Superior temporal gyrus (tissue), 1 donor: ENCODE data around the gene KCNJ5.

ENCODE experiments used
- DNase-seq: peaks from one replicate; pipeline ENCODE4 v3.0.0-alpha.2; 2016; ENCODE audit errors: extremely low spot score

The KCNJ5 gene

DNA sequence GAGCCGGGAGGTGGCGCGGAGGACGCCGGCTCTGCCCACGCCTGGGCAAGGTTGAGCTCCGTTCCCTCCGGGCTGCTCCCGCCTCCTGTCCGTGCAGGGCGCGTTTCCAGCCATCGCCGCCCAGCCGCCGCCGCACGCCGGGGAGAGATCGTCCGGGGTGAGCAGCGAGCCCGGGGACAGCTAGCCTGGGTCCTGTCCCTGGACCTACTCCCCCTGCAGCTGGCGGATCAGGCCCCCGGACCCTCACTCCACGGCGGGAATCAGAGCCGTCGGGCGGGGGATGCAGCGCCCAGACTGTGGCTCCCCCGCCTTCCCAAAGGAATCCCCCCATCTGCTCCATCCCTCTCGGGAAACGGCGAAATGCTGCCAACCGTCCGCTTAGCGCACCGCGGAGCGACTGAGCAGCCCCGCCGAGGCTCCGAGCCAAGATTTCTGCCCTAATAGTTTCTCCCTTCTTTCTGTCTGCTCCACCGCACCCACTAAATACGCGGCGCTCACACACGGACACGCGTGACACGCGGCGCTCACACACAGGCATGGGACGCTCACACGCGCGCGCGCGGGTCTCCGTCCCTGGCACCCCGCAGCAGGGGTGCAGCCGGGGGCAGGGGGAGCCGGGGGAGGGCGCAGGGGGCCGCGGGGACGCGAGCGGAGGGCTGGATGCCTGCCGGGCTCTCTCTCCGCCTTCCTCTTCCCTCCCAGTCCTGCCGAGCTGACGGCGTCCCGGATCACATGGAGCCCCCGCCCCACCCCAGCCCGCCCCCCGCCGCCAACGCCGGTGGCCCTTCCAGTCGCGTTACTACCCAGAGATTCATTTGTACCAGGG is at the start of gene KCNJ5:
Gene KCNJ5, plus strand, starts transcription at position 814 of the 826 bp plus-strand sequence. CDS start 19,918 bp downstream, outside the sequence.
- no peak for DNase-seq

DNA sequence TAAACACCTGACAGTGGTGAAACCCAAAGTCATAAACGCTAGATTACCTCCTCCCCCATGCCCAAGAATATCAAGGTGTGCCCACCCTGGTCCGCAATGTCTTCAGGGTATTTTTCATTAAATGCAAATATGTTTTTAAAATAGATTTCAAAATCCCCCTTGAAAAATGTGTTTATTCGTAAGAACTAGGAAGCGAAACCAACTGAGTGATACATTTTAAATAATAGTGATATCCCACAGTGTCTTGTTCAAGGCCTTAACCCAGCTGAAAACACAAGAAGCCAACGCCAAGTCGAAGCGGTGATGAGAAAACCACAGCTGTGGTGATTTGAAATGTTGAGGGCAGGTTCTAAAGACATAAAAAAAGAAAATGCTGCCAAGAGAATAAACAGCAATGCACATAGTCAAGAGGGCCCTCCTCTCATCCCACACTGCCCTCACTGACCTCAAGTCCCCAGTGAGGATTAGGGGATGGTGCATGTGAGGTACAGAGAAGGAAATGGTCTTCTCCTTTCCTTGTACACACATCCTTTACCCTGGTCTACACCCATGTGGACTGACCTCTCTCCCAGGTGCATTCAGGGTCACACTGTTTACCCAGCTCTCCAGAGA is 49.6 kb upstream of the KCNJ5 start:
- DNase-seq: no peak

DNA sequence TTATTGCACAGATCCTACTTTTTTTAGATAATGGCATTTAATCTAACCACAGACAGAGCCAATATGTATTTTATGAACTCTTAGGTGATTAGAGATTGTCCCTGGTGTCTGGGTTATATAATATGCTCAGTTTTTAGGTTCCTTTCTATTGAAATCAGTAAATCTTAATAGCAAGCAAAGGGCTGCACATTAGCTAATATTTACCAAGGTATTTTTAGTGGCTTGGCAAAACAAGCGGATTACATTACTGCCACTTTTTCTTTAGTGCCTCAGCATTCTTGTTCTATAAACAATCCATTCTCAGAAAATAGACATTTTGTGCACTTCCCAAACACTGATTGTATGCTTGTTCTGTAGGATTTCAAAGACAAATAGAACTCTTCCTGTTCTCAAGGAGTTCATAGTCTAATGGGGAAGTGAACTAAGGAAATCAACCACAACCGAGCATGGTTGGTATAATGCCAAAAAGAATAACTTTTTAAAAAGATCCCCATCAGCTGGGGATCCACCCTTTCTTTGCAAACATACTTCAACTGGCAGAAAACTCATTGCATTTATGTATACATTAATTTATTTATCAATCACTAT is 47.9 kb upstream of the KCNJ5 start:
- no peak for DNase-seq

DNA sequence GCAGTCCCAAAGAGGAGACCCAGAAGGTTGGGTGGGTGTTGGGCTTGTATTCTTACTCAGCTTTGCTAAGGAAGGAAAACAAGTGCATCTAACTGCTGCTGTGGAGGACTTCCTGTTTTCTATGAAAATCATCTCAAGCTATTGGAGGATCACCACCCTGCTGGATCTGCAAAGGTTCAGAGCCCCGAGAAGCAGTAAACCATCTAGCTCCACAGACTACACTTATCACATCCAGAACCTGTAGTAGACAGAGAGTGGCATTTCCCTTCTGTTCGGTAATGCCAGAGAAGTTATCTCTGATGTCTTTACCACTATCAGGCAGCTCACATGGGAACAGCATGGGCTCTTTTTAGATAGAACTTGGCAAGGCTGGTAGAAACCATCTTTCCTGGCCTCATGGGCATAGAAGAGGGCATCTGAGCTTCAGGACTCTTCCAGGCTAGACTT is 45.8 kb upstream of the KCNJ5 start:
- DNase-seq: no peak

DNA sequence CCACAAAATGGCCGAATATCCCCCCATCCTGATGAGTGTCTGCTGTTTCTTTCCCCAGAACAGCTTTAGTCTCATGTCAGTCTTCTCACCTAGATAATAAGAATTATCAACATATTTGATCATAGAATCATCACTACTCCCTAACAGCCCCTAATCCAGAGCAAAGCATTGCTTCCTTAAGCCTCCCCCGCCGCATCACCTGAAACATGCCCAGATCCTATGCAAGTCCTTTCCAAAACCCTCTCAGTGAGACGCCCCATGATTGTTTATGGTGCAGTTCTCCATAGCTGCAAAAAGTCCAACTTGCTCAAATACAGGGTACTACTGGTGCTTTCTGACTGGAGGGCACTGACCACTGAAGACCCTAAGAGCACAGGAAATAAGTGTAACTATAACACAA is 44.2 kb upstream of the KCNJ5 start:
- DNase-seq: no peak

DNA sequence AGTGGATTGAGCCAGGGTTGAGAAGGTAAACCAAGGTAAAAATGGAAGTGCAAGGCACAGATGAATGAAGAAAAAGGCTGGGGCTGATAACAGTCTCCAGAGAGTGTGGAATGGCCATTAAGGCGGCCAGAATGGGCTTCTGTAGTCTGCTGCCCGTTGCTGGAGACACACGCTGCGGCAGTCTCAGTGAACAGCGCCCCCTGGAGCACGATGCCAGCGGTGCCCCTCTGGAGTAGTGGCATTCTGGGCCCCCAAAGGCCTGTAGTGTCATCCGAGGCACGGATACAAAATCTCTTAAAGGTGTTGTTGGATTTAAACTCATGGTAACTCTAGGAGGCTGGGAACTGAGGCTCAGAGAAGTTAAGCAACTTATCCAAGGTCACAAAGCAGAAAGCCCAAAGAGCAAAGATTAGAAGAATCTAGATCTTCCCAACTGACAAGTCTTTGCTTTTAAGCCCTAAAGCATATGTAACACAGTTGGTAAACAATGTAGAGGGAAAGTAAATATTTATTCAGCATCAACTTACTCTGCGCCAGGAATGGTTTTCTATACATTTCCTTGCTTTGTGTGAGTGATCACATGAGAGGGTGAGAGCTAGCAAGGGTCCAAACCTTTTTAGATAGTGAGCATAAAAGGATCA is 42.2 kb upstream of the KCNJ5 start:
- no peak for DNase-seq

DNA sequence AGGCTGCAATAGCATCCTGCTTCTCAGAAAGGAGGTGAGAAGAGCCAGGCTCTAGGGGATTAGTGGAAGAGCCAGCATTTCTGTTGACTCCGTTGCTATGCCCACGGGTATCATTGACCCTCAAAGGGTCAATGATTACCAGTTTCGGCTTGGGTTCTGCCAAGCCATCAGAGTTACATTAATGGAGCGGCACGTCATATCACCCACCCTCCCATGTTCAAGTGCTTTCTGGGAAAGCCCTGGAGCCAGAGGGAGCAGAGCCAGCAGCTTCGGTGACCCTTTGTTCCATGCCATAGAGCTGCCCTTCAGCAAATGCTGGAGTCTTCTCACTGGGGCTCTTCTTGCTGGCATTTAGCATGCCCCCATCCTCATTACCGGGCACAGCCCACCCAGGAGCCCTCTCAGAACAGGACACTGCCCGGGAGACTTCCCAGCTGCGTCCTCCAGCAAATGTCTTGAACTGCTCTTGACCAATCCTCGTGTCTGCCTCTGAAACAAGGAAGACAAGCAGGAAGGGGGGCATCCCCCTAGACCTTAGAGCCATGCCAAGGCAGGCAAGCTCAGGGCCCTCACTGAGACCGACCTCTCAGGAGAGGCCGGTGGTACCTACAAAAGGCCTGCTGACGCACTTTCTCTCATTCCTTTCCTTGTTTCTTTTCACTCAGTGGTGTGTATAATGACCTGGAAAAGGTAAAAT is 38.7 kb upstream of the KCNJ5 start:
- no peak for DNase-seq

DNA sequence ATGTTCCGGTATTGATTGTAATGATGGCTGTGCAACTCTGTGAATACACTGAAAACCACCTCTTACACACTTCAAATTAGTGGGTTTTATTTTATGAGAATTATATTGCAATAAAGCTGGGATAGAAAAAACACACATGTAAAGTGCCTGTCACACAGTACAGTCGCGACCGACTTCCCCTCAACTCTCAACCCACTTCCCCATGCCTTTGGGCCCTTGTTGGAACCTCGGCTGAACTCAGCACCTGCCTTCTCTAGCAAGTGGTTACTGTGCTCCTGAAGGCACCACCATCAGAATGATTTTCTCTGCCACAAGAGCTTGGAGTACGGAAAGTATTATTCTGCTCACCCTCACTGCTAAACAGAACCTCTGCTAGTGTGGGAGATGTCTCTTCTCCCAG is 37.6 kb upstream of the KCNJ5 start:
- DNase-seq: no peak

DNA sequence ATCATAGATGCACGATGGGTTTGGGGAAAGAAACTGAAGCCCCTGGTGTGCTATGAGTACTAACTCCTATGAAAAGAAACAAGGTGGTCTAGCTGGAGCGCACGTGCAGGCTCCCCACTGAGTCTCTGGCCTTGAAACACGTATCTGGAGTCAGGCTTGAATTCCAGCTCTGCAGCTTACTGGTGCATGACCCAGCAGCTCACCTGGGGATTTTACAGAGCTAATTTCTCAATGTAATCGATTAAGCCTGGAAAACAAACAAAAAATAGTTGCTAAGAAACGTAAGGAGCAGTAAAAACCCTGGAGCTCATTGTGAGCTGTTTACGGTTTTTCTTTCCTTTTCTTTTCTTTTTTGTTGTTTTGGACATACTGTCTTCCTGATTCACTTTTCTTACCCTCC is 36.3 kb upstream of the KCNJ5 start:
- no peak for DNase-seq

DNA sequence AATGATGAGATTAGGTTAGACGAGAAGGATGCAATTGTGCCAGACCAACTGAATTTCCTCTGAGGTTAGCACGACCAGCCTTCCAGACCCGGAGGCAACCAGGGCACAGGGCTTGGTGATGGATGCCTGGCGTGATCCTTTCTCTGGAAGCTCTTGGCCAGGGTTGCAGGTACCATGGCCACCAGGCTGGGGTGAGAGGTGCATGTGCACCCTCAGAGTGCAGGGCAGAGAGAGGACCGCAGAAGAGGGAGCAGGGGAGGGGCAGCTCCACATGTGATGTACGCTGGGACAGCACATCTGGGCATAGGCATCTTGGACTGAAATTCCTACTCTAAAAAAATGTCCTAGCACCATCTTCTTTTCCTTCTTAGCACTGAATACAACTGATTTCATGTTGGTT is 34.9 kb upstream of the KCNJ5 start:
- DNase-seq: no peak

DNA sequence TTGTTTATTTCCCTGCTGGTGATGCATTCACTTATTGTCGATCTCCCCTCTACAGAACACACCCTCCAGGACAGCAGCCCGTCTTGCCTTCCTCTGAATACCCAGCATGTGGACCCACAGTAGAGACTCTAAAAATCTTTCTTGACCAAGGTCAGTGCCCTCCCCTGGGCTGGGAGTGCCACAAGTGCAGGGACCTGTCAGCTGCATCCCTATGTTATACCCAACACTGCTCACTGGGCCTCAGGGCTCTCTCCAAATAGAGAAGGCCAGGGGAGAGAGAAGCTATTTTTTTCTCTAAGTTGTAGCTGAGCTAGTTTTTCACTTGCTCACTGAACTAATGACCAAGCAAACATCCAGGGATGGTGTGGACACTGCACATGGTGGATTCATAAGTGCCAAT is 33.8 kb upstream of the KCNJ5 start:
- DNase-seq: no peak

DNA sequence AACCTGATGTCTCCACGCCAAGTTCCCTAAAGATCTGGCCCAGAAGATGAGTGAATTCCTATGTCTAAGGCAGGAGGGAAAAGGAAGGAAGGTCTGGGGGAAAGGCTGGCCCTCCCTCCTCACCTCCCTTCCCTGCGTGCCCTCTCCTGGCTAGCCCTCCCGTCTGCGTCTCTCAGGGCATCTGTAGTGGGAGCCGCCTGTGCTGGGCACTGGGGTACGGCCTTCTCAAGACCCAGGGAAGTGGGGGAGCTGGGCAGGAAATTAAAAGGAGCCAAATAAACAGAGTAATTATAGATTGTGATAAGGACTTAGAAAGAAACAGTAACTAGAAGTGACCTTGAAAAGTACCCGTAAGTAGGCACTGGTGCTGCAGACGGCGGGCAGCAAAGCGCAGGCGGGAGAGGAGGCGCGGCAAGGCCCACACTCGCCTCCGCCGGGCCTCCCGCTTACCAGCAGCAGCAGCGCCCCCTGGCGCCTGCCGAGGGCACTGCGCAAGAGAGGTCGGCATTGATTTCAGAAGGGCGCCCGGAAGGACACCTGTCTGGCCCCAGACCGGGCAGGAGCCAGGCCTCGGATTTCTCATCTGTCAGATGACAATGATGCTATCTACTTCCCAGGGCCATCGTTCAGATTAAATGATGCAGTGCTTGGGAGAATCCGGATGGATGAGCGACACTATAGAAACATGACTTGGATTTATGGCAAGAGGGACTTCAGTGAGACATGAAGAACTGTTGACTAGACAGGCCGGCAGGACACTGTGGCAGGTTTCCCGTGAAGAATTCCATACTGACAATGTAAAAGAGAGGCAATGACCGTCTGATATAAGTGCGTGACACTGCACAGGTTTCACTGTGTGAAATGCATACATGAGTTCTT is 31.4 kb upstream of the KCNJ5 start:
- peak; percentile 34 for DNase-seq

DNA sequence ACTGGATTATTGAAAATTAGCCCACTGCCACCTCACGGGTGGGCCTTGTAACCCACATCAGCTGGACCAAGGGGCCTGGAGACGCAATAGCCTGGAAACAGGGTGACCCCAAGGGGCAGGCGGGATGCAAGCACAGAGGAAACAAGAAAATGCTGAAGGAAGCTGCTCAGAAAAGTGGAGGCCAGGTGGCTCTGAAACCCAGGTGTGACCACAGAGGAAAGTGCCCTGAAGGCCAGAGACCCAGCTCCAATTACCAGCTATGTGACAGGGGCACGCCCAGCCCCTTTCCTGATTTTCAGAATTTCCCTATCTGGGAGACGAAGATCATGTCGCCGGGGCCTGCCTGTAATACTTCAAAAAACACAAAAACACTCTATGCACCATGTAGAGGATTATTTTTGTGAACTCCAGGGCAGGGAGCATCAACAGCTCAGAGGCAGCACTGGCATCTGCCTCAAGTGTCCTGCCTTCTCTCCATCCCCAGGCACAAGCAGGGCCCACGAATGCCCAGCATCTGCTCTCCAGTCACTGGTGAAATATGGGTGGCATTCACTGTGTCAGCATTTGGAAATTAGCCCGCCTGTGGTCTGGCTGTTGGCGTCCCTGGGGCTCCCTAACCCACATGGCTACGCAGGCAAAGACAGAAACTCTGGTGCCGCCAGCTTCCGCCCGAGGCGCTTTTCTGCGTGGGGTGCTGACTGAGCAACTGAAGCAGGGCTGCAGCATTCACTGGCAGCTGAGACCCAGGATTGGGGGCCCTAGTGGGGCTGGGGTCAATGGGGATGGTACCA is 30.4 kb upstream of the KCNJ5 start:
- no peak for DNase-seq

DNA sequence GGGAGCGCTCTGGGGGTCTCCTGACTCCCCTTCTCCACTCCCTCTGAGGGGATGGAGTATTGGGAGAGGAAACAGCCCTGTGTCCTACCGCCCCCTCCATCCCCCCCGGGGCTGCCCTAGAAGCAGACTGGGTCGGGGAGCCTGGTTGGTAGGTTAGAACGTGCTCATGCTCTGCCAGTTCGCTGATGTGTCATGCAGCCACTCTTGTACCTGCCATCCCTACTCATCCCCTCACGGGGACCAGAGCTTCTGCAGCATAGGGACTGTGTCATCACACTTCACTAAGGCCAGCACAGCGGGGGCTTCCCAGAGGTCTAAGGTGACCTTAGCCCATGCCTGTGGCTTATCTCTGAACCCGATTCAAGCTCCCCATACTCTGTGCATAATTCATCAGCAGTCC is 28.8 kb upstream of the KCNJ5 start:
- no peak for DNase-seq

DNA sequence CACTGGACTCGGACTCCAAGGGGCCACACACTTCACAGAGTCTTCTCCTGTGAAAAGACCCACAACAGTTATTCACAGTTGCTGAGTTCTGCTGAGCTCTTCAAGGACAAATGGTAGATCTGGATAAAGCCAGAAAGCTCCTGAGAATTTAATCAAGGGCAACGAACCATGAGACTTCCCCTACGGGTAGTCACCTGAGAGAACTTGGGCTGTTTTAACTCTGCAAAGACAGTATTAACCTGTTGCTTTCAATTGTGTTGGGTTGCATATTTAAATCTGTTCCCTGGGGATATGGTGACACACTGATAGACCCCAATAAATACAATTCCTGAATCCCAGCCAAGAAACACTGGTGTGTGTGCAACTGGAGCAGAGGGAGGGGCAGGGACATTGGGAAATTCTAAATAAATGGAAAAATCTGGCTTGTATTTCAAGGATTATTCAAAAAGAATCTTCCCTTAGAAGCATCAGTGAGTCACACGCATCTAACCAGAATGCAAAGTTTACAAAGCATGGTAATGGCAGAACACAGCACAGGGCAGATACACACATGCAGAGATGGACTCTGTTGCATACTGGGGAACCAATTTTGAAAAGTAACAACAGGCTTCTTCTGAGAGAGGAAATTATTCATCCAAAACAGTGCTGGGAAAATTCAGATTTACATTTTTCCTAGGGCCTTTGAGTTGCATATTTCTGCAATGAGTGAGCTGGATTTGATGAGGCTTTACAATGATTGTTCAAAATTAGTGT is 28.1 kb upstream of the KCNJ5 start:
- DNase-seq: no peak

DNA sequence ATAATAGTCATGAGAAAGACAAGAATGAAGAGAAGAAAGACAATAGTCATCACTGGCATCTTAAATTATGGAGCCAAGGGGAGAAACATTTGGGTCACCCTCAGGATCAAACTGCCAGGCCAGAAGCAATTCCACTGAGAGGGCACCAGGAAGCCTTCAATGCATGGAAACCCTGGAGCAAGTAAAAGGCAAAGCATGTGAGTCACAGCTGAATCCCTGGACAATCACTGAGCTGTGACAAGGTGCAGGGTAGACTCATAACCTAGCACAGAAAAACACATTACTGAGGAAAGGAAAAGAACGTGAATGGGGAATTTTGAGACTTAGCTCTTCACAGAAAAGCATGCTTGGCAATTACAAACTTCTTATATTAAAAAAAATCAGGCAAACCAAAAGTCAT is 25.7 kb upstream of the KCNJ5 start:
- no peak for DNase-seq

DNA sequence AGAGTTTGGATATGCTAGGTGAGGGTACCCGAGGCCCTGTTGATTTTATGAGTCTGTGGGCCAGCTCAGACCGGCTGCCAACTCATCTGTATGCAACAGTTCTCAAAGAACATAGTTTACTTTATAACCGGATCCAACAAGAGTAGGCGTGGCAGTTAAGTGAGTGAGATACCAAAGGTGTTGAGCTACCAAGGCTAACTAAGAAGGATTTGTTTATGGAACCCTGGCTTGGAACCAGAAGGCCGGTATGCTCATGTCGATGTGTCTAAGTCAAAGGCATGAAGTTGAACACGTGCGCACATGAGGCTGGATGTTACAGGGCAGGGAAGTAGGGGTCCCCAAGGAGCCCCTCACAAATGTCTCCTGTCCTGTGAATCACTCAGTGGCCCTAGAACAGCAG is 23.9 kb upstream of the KCNJ5 start, which contains the start of gene KCNJ1:
Gene KCNJ1, minus strand, starts transcription at position 20 of the 400 bp plus-strand sequence. CDS start 27,053 bp downstream, outside the sequence.
- DNase-seq: no peak

DNA sequence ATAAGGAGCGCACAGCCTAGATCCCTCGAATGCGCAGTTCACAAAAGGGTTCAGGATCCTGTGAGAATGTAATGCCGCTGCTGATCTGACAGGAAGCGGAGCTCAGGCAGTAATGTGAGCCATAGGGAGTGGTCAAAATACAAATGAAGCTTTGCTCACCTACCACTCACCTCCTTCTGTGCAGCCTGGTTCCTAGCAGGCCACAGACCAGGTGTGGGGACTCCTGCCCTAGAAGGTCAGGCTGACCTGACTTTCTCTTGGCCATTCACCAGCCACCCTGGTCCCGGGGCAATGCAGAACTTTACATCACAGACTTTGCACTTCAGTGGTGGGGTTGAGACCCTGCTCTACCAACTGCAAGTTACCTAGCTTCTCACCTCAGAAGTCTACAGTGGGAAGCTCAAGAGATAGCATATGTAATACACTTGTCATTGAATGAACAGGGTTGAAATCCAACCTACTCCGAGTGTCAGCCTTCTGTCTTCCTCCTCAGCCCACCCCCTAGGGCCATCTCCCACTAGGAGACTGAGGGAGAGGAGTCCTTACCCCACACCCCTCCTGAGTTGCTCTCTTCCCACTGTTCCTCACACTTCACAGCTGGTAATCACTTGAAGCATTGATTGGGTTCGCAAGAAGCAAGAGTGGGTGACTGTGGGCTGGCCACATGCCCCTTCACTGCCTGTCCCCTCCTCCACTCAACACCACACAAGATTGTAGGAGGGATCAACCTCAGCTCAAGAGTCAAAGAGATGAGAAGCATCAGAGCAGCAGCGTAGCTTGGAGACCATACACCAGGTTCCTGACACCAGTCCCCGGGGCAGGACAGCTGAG is 22.1 kb upstream of the KCNJ5 start:
- no peak for DNase-seq
